Bronchial epithelial cell (primary cell): ENCODE data around the gene HOXB6. TPM values are rescaled to one million over a fixed set of nuclear protein-coding genes. Genes with fewer than 3 reads are reported as not detected.

ENCODE experiments used
- DNase-seq: peaks from one replicate; pipeline ENCODE4 v3.0.0-alpha.2; 2010; ENCODE audit warnings: low read depth
- FAIRE-seq: peaks from 2 replicates; lab custom pipeline; 2011; peaks lifted over from hg19 to GRCh38; lab: Jason Lieb, UNC
- H3K27me3 ChIP-seq: 2 replicates; pipeline ENCODE4 v1.5.1; 2011; ENCODE audit warnings: low read length; ENCODE audit not compliant: control insufficient read depth, insufficient read depth
- H3K36me3 ChIP-seq: 2 replicates; pipeline ENCODE4 v1.5.1; 2011; ENCODE audit warnings: low read length; ENCODE audit not compliant: control insufficient read depth, insufficient read depth
- H3K4me3 ChIP-seq: 2 replicates; pipeline ENCODE4 v1.5.1; 2011; ENCODE audit warnings: mild to moderate bottlenecking, low read depth, low read length, control low read depth
- CTCF ChIP-seq: IDR thresholded peaks from 2 replicates; pipeline ENCODE4 v1.5.1; 2011; ENCODE audit warnings: mild to moderate bottlenecking, moderate library complexity, low read length, control low read depth, inconsistent platforms; ENCODE audit not compliant: insufficient read depth, severe bottlenecking
- total RNA-seq: library from RNA; depleted of rRNA; stranded (reverse); fragments of >200 nt; gene quantifications from 2 replicates; pipeline ENCODE4 v1.2.1, GENCODE V29; 2014

HOXB6 gene
- total RNA-seq, 1 donor from 2014 or later, result not detected

- no peaks in the 10 kb centered on the region for H3K36me3 ChIP-seq
- FAIRE-seq (no peak), DNase-seq (no peak)
- H3K27me3 ChIP-seq, result peaks cover 86% of the 10 kb centered on the region
- no peak overlapping the region for H3K4me3 ChIP-seq
- TF ChIP-seq CTCF, result no peak
These were observed 21.0 kb downstream of the HOXB6 start for GRCh38 chr17:48583708-48584222.

- TF ChIP-seq CTCF, result no peak
- H3K4me3 ChIP-seq, result no peak overlapping the region
- H3K36me3 ChIP-seq, result no peaks in the 10 kb centered on the region
- DNase-seq (no peak), FAIRE-seq (no peak)
- H3K27me3 ChIP-seq, result peaks cover 83% of the 10 kb centered on the region
These were observed 22.1 kb downstream of the HOXB6 start for GRCh38 chr17:48582750-48583069.

GRCh38 chr17:48579760-48580554, 24.8 kb downstream of the HOXB6 start:
- TF ChIP-seq CTCF, result no peak
- peak; percentile 2 for DNase-seq
- H3K36me3 ChIP-seq, result no peaks in the 10 kb centered on the region
- no peak for FAIRE-seq
- H3K4me3 ChIP-seq, result no peak overlapping the region
- H3K27me3 ChIP-seq, result peaks cover 84% of the 10 kb centered on the region

GRCh38 chr17:48579471-48579759, 25.4 kb downstream of the HOXB6 start:
- Histone ChIP-seq H3K36me3 (no peaks in the 10 kb centered on the region), H3K4me3 (no peak overlapping the region), H3K27me3 (peaks cover 84% of the 10 kb centered on the region)
- no peak for FAIRE-seq
- no peak for TF ChIP-seq CTCF
- peak; percentile 2 for DNase-seq

GRCh38 chr17:48578616-48579470, 25.9 kb downstream of the HOXB6 start:
- no peak for DNase-seq
- FAIRE-seq, result peak; percentile 23
- Histone ChIP-seq H3K4me3 (no peak overlapping the region), H3K27me3 (peaks cover 86% of the 10 kb centered on the region), H3K36me3 (no peaks in the 10 kb centered on the region)
- TF ChIP-seq CTCF, result no peak
